ENCODE data around the gene CEP112.

DNA sequence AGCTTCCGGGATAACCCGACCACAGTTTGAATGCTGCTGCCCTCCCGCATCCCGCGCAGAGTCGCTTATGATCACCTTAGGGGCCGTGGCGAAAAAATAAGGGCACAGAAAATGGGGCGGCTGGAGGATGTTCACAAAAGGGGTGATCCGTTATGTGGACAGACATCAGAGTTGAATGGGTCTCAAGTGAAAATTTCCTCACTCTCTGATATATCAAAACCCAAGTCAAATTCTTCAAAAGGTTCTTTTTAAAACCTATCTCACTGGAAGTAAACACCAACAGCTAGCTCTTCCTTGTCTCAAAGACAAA is 400 bp upstream of the CEP112 start:
- TF ChIP-seq, protein P1, sequence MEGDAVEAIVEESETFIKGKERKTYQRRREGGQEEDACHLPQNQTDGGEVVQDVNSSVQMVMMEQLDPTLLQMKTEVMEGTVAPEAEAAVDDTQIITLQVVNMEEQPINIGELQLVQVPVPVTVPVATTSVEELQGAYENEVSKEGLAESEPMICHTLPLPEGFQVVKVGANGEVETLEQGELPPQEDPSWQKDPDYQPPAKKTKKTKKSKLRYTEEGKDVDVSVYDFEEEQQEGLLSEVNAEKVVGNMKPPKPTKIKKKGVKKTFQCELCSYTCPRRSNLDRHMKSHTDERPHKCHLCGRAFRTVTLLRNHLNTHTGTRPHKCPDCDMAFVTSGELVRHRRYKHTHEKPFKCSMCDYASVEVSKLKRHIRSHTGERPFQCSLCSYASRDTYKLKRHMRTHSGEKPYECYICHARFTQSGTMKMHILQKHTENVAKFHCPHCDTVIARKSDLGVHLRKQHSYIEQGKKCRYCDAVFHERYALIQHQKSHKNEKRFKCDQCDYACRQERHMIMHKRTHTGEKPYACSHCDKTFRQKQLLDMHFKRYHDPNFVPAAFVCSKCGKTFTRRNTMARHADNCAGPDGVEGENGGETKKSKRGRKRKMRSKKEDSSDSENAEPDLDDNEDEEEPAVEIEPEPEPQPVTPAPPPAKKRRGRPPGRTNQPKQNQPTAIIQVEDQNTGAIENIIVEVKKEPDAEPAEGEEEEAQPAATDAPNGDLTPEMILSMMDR (conservative IDR thresholded peaks at IDR 0.05) = no peak
- TF ChIP-seq ZFX (IDR thresholded peaks at IDR 0.05) = no peak

Data from C4-2B (cell line).